ENCODE measurements around the gene ZNF597.

ZNF597 gene

GRCh38 chr16:3400779-3401688, 42.3 kb downstream of the ZNF597 start, which contains the start of the genes ZNF174 and ZSCAN32:
TSS of gene ZNF174 (plus strand) at chr16:3401215. CDS start at chr16:3402005, 790 bp downstream.
TSS of gene ZSCAN32 (minus strand) at chr16:3401004. CDS start at chr16:3397557, 3,447 bp downstream.
- peak within 1 kb of the TSS; percentile 73 for H3K27ac ChIP-seq (ENCODE audit: low read depth, low read length)
- H3K9me3 ChIP-seq (ENCODE audit: control insufficient read depth in 1 of 2, low read length in 2 of 2), result peaks cover 36 to 42% of the 10 kb centered on the region in 2 donors
- peak within 1 kb of the TSS; percentile 86 to 91 for H3K4me3 ChIP-seq (ENCODE audit: low read depth in 1 of 2, low read length in 2 of 2)
- H3K36me3 ChIP-seq (ENCODE audit: control insufficient read depth in 1 of 2, insufficient read depth in 2 of 2, low read length in 2 of 2), result peaks cover 40 to 48% of the 10 kb centered on the region in 2 donors
- H3K4me1 ChIP-seq (ENCODE audit: control insufficient read depth in 1 of 2, insufficient read depth in 2 of 2, low read length in 2 of 2), result peaks cover 0 to 10% of the 10 kb centered on the region in 2 donors
- no peaks in the 10 kb centered on the region for H3K27me3 ChIP-seq (ENCODE audit: control insufficient read depth in 1 of 2, insufficient read depth in 2 of 2, low read length in 2 of 2)
- H3K9ac ChIP-seq (ENCODE audit: low read depth in 1 of 2, low read length in 2 of 2), result peak within 1 kb of the TSS; percentile 84 to 88

GRCh38 chr16:3400446-3400778, 42.9 kb downstream of the ZNF597 start:
- peaks cover 0 to 10% of the 10 kb centered on the region in 2 donors for H3K4me1 ChIP-seq (ENCODE audit: control insufficient read depth in 1 of 2, insufficient read depth in 2 of 2, low read length in 2 of 2)
- H3K9me3 ChIP-seq (ENCODE audit: control insufficient read depth in 1 of 2, low read length in 2 of 2), result peaks cover 34 to 37% of the 10 kb centered on the region in 2 donors
- H3K9ac ChIP-seq (ENCODE audit: low read depth in 1 of 2, low read length in 2 of 2), result peak overlapping the region; percentile 84 to 87
- H3K4me3 ChIP-seq (ENCODE audit: low read depth in 1 of 2, low read length in 2 of 2), result peak overlapping the region; percentile 84 to 91
- H3K36me3 ChIP-seq (ENCODE audit: control insufficient read depth in 1 of 2, insufficient read depth in 2 of 2, low read length in 2 of 2), result peaks cover 42 to 48% of the 10 kb centered on the region in 2 donors
- peak overlapping the region; percentile 73 for H3K27ac ChIP-seq (ENCODE audit: low read depth, low read length)
- H3K27me3 ChIP-seq (ENCODE audit: control insufficient read depth in 1 of 2, insufficient read depth in 2 of 2, low read length in 2 of 2), result no peaks in the 10 kb centered on the region

- Histone ChIP-seq H3K9ac (ENCODE audit: low read depth in 1 of 2, low read length in 2 of 2) (no peak overlapping the region), H3K27me3 (ENCODE audit: control insufficient read depth in 1 of 2, insufficient read depth in 2 of 2, low read length in 2 of 2) (no peaks in the 10 kb centered on the region), H3K27ac (ENCODE audit: low read depth, low read length) (no peak overlapping the region), H3K36me3 (ENCODE audit: control insufficient read depth in 1 of 2, insufficient read depth in 2 of 2, low read length in 2 of 2) (peaks cover 44 to 62% of the 10 kb centered on the region in 2 donors), H3K9me3 (ENCODE audit: control insufficient read depth in 1 of 2, low read length in 2 of 2) (peaks cover 45 to 54% of the 10 kb centered on the region in 2 donors), H3K4me1 (ENCODE audit: control insufficient read depth in 1 of 2, insufficient read depth in 2 of 2, low read length in 2 of 2) (no peaks in the 10 kb centered on the region), H3K4me3 (ENCODE audit: low read depth in 1 of 2, low read length in 2 of 2) (peak overlapping the region in 1 of 2 donors; percentile 30)
Observed at GRCh38 chr16:3389663-3390338, 53.5 kb downstream of the ZNF597 start.

GRCh38 chr16:3388325-3388724, 55.0 kb downstream of the ZNF597 start:
- Histone ChIP-seq H3K9ac (ENCODE audit: low read depth in 1 of 2, low read length in 2 of 2) (no peak overlapping the region), H3K9me3 (ENCODE audit: control insufficient read depth in 1 of 2, low read length in 2 of 2) (peaks cover 55 to 68% of the 10 kb centered on the region in 2 donors), H3K4me1 (ENCODE audit: control insufficient read depth in 1 of 2, insufficient read depth in 2 of 2, low read length in 2 of 2) (no peaks in the 10 kb centered on the region), H3K27ac (ENCODE audit: low read depth, low read length) (no peak overlapping the region), H3K36me3 (ENCODE audit: control insufficient read depth in 1 of 2, insufficient read depth in 2 of 2, low read length in 2 of 2) (peaks cover 53 to 65% of the 10 kb centered on the region in 2 donors), H3K4me3 (ENCODE audit: low read depth in 1 of 2, low read length in 2 of 2) (peak overlapping the region in 1 of 2 donors; percentile 29), H3K27me3 (ENCODE audit: control insufficient read depth in 1 of 2, insufficient read depth in 2 of 2, low read length in 2 of 2) (no peaks in the 10 kb centered on the region)

- Histone ChIP-seq H3K36me3 (ENCODE audit: control insufficient read depth in 1 of 2, insufficient read depth in 2 of 2, low read length in 2 of 2) (peaks cover 46% of the 10 kb centered on the region in 2 donors), H3K9me3 (ENCODE audit: control insufficient read depth in 1 of 2, low read length in 2 of 2) (peaks cover 68 to 72% of the 10 kb centered on the region in 2 donors), H3K9ac (ENCODE audit: low read depth in 1 of 2, low read length in 2 of 2) (no peak overlapping the region), H3K27me3 (ENCODE audit: control insufficient read depth in 1 of 2, insufficient read depth in 2 of 2, low read length in 2 of 2) (no peaks in the 10 kb centered on the region), H3K27ac (ENCODE audit: low read depth, low read length) (no peak overlapping the region), H3K4me1 (ENCODE audit: control insufficient read depth in 1 of 2, insufficient read depth in 2 of 2, low read length in 2 of 2) (no peaks in the 10 kb centered on the region), H3K4me3 (ENCODE audit: low read depth in 1 of 2, low read length in 2 of 2) (peak overlapping the region; percentile 49 to 58)
Observed at GRCh38 chr16:3383045-3383448, 60.3 kb downstream of the ZNF597 start.

Measured in duodenal mucosa (tissue), 2 donors.